HG02884 (cell line): Measurements from ENCODE around the gene MYH7B.

Source experiments
- ATAC-seq: cut with Tn5 transposase; IDR thresholded peaks from one replicate; pipeline ENCODE4 v1.9.1; 2021; ENCODE audit warnings: mild to moderate bottlenecking, moderate library complexity; ENCODE audit not compliant: unreplicated experiment

Gene MYH7B

DNA sequence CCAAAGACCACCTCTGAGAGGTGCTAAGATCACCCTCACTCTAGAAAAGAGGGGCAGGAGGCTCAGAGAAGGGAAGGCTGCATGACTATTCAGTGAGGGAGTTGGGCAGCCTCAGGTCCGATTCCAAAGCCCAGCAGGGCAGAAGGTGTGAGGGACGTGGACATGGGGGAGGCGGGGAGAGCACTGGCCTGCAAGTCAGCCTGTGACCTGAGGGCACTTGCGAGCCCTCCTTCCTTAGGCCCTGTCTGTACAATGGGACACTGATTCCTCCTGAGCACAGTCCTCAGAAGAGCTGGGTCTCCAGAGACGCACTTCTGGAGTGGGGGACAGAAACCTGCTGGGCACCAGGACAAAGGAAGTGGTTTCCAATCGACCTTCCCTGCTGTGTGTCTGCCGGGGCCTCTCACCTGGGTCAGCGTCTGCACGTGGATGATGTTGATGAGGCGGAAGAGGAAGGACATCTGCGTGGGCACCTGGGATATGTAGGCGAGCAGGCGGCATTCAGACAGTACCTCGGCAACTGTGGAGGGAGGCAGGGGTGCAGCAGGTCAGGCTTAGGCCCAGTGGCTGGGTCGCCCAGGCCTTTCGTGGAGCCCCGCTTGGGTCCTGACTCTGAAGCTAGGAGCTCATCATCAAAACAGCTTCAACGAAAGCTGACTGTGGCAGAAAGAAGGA lies 48.5 kb downstream of the MYH7B start:
- no peak for ATAC-seq

- ATAC-seq, result no peak
Measured at GRCh38 chr20:35004749-35005462, 49.2 kb downstream of the MYH7B start.
